ENCODE measurements around the gene SLC18A2.

SLC18A2 gene

GRCh38 chr10:117256910-117257309, 16.0 kb downstream of the SLC18A2 start:
- Histone ChIP-seq H3K27me3 (no peaks in the 10 kb centered on the region), H3K4me1 (peaks cover 18% of the 10 kb centered on the region; the same call in 1 of the 2 replicates), H3K4me3 (ENCODE audit: low read depth, low read length) (no peak overlapping the region), H3K9me3 (no peaks in the 10 kb centered on the region), H3K36me3 (no peaks in the 10 kb centered on the region)
- TF ChIP-seq, protein P1, sequence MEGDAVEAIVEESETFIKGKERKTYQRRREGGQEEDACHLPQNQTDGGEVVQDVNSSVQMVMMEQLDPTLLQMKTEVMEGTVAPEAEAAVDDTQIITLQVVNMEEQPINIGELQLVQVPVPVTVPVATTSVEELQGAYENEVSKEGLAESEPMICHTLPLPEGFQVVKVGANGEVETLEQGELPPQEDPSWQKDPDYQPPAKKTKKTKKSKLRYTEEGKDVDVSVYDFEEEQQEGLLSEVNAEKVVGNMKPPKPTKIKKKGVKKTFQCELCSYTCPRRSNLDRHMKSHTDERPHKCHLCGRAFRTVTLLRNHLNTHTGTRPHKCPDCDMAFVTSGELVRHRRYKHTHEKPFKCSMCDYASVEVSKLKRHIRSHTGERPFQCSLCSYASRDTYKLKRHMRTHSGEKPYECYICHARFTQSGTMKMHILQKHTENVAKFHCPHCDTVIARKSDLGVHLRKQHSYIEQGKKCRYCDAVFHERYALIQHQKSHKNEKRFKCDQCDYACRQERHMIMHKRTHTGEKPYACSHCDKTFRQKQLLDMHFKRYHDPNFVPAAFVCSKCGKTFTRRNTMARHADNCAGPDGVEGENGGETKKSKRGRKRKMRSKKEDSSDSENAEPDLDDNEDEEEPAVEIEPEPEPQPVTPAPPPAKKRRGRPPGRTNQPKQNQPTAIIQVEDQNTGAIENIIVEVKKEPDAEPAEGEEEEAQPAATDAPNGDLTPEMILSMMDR (IDR thresholded peaks at IDR 0.05; ENCODE audit: low read depth, low read length), result no peak
- DNase-seq, result no peak

GRCh38 chr10:117257721-117258120, 16.8 kb downstream of the SLC18A2 start:
- no peak overlapping the region for H3K4me3 ChIP-seq (ENCODE audit: low read depth, low read length)
- DNase-seq, result peak; percentile 84
- H3K27me3 ChIP-seq, result no peaks in the 10 kb centered on the region
- TF ChIP-seq, protein P1 (IDR thresholded peaks at IDR 0.05; ENCODE audit: low read depth, low read length), result no peak
- no peaks in the 10 kb centered on the region for H3K9me3 ChIP-seq
- H3K4me1 ChIP-seq, result peaks cover 18% of the 10 kb centered on the region; the same call in 1 of the 2 replicates
- H3K36me3 ChIP-seq, result no peaks in the 10 kb centered on the region

DNA sequence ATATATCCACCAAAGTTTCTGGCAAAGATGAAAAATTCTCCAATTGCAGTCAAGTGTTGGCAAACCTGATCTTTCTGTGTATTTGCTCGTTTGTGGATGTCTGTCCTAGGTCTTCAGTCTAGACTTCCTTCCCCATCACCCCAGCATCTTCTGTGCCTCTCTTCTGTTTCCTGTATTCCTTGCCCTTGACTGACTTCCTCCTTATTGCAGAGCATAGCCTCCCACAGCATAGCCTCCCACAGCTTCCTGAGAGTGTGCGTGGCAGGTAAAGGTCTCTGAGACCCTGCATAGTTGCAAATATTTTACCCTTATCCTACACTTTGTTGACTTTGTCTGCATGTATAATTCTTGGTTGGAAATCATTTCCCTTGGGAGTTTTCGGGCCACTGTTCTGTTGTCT, 18.4 kb downstream of the SLC18A2 start:
- peaks cover 22% of the 10 kb centered on the region for H3K4me1 ChIP-seq
- DNase-seq, result no peak
- TF ChIP-seq, protein P1 (IDR thresholded peaks at IDR 0.05; ENCODE audit: low read depth, low read length), result no peak

DNA sequence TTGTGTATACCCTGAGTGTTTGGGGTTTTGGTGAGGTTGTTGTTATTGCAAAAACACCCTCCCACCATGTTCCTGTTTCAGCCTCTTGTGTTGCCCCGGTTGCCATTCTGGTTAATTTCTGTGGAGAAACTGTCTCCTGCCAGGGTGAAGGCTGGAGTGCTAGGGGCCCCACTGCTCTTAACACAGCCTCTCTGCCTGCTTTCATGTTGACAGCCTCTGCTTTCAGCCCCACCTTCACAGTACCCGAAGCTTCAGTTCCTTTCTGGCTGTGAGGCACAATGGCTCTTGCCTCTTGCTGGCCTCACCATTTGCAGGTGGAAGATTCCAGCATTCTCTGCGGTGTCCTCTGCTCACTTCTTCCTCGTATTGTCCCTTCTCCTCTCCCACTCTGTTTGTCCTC, 19.2 kb downstream of the SLC18A2 start:
- Histone ChIP-seq H3K4me1 (peaks cover 28% of the 10 kb centered on the region), H3K36me3 (no peaks in the 10 kb centered on the region), H3K27me3 (no peaks in the 10 kb centered on the region), H3K4me3 (ENCODE audit: low read depth, low read length) (no peak overlapping the region), H3K9me3 (no peaks in the 10 kb centered on the region)
- DNase-seq, result no peak
- TF ChIP-seq, protein P1 (IDR thresholded peaks at IDR 0.05; ENCODE audit: low read depth, low read length), result no peak

More for the DNA sequence above, 18.4 kb downstream of the SLC18A2 start:
- no peaks in the 10 kb centered on the region for H3K27me3 ChIP-seq
- no peaks in the 10 kb centered on the region for H3K9me3 ChIP-seq
- no peak overlapping the region for H3K4me3 ChIP-seq (ENCODE audit: low read depth, low read length)
- H3K36me3 ChIP-seq, result no peaks in the 10 kb centered on the region

DNA sequence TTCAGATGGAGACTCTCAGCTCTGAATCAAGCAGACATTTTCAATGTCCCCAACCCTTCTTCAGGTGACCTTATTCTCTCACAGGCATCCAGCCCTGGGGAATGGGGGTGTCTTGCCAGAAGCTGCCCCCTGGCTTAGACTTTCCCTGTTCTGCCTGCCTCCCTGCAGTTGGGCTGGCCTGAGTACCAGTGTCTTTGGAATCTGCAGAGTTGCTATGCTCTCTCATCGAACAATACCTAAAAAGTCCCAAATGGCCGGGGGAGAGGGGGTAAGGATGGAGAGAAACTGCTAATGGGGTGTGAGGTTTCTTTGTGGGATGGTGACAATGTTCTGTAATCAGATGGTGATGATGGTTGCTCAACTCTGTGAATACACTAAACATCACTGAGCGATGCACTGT, 20.6 kb downstream of the SLC18A2 start:
- Histone ChIP-seq H3K4me3 (ENCODE audit: low read depth, low read length) (no peak overlapping the region), H3K9me3 (no peaks in the 10 kb centered on the region), H3K27me3 (no peaks in the 10 kb centered on the region), H3K4me1 (peaks cover 32% of the 10 kb centered on the region), H3K36me3 (no peaks in the 10 kb centered on the region)
- no peak for DNase-seq
- TF ChIP-seq, protein P1 (IDR thresholded peaks at IDR 0.05; ENCODE audit: low read depth, low read length), result no peak

DNA sequence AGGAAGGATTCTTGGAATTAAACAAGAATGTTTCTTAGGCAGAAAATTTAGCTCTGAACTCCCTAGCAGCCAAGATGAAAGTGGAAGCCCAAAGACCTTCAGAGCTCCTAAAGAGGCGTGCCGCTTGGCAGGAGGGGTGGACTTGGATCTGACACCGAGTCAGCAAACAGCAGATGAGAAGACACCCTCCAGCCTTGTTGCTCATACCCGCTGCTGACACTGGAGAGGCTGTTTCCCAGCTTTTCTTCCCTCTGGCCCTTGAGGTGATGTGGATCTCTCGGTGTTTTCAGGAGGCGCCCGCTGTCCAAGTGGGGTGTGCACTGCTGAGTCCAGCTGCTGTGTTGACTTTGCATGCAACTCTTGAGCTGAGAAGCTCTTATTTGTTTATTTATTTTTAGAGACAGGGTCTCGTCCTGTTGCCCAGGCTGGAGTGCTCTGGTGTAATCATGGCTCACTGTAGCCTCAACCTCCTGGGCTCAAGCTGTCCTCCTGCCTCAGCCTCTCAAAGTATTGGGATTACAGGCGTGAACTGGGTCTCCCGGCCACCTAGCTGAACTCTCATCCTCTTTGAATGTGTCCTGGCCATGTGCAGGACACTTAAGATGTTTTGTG, 21.5 kb downstream of the SLC18A2 start:
- H3K4me3 ChIP-seq (ENCODE audit: low read depth, low read length), result no peak overlapping the region
- H3K27me3 ChIP-seq, result no peaks in the 10 kb centered on the region
- H3K36me3 ChIP-seq, result no peaks in the 10 kb centered on the region
- TF ChIP-seq, protein P1 (IDR thresholded peaks at IDR 0.05; ENCODE audit: low read depth, low read length), result no peak
- H3K4me1 ChIP-seq, result peaks cover 29% of the 10 kb centered on the region
- H3K9me3 ChIP-seq, result no peaks in the 10 kb centered on the region
- DNase-seq, result no peak
